Activated T-cell treated with anti-CD3 and anti-CD28 coated beads for 24 hours (primary cell): ENCODE results near the gene ADNP.
"Not testable (repeated sequence)": the region's sequence is repeated elsewhere in the genome, so short reads cannot be mapped to it uniquely, and the experiment has no call there.

Experiments
- DNase-seq: peaks from one replicate; pipeline ENCODE4 v3.0.0-alpha.2; 2020; ENCODE audit warnings: low read depth

Gene ADNP

DNA sequence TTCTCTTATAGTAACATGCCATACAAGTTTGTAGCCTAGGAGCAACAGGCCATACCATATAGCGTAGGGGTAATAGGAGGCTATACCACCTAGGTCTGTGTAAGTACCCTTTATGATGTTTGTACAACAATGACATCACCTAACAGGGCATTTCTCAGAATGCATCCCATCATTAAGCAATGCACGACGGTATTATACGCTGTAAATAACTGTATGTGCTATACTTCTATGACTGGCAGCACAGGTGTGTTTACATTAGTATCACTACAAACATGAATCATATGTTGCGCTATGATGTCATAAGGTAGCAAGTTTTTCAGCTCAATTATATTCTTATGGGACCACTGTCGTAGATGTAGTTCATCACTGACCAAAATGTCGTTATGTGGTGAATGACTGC is 31.0 kb downstream of the ADNP start:
- no peak for DNase-seq

DNA sequence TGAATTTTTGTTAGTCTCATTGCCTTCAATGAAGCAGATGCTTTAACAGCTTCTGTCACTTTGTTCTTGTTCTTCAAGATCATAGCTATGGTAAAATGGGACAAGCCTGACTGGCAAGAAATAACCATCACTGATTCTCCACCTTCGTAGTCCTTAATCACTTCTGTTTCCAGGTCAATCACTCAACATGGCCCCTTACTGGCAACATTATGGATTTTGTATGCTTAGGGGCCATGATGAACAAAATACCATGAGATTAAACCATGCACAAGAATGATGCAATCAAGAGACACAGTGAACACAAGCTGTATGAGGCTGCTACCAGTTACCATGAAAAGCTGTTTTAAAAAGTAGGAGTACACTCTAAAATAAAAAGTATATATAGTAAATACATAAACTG is 32.8 kb downstream of the ADNP start:
- DNase-seq, result no peak

DNA sequence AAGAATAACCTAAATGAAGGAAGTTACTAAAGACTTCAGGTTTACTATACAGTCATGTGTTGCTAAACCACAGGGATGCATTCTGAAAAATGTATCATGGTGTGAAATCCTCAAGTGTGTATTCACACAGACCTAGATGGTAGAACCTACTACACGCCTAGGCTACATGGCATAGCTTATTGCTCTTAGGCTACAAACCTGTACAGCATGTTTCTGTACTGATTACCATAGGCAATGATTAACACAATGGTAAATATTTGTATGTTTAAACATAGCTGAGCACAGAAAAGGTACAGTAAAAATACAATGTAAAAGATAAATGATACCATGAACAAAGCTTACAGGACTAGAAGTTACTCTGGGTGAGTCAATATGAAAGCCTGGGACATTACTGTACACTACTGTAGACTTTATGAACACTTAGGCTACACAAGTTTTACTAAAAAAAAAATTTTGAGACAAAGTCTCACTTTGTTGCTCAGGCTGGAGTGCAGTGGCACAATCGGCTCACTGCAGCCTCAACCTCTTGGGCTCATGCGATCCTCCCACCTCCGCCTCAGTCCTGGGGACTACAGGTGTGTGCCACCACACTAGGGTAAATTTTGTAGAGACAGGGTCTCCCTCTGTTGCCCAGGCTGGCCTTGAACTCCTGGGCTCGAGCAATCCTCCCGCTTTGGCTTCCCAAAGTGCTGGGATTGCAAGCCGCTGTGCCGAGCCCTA is 36.0 kb downstream of the ADNP start:
- DNase-seq, result no peak

DNA sequence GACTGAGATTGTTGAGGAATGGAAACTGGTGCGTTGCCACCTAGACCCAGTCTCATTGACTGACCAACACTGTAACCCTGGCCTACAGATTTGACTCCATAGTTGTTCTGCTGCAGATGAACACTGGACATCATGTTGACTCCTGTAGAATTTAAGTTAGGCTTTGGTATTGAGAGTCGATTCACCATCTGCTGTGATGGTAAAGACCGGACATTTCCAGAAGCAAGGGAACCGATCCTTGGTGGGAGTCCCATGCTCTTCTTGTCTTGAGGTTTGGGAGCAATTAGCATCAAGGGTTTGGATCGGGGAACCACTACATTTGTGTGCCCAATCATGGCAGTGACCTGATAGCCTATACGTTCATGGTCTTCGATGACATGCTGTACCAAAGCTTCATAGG is 37.6 kb downstream of the ADNP start:
- no peak for DNase-seq

DNA sequence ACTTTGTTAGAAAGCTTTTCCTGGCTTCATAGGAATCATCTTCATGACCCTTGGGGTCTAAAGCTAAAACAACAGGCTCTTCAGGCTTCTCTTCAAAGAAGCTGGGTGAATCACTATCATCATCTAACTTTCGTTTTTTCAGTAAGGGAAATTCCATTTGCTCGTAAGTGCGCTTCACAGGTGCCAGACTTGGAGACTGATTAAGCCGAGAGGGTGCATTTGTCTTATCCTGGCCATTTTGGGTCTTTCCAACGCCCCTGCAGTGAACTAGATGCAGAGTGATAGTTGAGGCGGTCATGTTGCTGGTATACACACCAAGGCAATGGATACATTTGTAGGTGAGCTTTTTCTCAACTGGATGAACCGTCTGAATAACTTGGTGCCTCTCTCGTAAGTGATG is 38.8 kb downstream of the ADNP start:
- DNase-seq, result no peak

DNA sequence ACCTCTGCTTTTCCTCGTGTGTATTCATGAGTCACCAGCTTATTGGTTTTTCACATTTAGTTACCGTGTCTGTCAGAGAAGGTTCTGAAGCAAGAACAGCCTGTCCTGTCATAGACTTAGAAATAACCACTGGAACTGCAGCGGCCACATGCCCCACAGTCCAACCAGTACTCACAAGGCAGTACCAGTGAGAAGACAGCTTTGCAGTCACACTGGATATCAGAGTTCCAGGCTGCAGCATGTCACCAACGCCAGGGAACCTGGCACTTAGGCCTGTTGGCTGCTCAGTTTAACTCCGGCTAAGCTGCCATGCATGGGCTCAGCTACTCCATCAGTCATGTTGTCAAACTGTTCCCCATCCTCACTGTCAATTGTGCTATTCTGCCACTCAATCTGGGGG is 40.1 kb downstream of the ADNP start:
- DNase-seq, result no peak

DNA sequence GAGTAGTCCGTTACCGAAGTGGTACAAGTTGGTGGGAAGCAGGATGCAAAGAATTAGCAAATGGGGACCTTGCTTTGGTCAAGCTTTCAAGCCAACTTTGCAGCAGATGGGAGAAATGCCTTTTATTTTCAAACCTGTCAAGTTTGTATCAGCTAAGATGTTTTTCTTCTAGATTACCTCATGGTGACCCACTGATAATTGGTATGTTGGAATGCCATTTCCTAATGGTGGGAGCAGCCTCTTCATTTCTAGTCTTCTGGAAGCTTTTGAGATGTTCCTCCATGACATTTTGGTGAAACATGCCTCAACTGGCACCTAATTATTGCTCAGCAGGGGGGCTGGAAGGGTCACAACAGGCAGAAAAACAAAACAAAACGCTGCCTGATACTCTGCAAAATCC is 43.7 kb downstream of the ADNP start:
- DNase-seq, result no peak

DNA sequence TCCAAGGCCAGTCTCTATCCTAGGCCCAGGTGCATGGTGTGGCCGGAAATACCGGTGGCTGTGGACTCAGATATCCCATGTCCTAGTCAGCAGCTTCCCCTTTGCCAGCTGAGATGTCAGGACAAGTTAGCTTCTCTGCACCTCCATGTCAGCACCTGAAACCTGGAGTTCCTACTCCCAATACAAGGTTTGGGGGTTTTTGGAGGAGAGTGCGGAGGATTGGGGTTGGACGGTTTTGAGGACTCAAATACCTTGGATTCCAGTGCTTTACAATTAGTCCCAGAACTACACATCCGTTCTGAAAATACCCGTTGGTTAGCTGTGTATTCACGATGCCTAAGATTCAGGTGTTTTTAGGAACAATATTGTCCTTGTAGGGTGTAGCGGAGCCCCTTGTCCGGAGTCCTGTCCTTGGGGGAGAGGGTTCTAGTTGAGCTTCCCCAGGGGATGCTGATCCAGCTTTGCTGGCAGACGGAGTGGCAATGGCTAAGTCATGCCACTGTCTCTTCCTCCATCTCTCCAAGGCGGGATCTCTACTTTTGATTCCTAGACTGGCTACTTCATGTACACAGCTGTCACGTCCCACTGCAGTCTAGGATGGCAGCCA is 45.0 kb downstream of the ADNP start:
- DNase-seq, result no peak

DNA sequence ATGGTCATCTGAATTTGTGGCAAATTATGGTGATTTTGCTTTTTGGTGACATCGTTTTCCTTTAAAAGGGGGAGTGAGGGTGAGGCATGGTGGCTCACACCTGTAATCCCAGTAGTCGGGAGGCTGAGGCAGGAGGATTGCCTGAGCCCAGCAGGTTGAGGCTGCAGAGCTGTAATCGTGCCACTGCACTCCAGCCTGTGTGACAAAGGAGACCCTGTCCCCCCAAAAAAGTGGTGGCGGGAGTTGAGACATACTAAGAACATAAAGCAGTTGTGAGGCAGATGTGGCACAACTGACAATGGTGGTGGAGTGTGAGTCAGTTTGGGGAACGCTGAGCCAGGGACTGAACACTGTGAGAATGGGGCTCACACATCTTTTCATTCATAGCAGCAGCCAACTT is 45.5 kb downstream of the ADNP start:
- no peak for DNase-seq

DNA sequence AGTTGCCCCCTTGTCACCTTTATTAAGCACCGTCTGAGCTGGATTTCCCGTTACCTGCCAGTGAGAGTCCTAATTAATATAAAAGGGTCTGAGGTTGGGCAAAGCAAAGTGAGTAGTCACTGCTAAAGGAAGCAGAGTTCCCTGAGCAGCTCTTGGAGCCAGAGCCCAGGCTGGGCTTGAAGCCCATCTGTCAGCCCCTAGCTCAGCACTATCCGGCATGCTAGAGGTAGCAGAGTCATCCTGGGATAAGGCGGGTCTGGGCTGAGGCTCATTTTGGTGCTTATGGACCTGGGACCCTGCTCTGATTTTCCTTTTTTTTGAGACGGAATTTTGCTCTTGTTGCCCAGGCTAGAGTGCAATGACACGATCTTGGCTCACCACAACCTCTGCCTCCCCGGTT is 46.2 kb downstream of the ADNP start:
- no peak for DNase-seq

DNA sequence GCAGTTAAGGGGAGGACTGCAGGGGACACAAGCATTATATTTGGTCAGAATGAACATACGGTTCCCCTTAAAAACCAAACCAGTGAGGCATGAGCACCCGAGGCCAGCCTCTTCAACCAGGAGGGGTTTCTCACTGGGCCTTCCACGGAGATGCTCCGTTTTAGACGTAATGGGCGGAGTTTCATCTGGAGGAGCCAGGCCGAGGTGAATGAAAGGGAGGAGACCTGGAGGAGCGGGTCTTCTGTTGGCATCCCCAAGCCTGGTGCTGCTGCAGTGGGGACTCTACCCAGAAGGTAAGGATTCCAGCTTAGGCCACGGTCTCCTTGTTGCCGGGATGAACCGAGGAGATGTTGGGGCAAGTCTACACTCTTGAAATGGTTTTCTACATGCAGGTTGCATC is 47.4 kb downstream of the ADNP start:
- DNase-seq, result no peak

DNA sequence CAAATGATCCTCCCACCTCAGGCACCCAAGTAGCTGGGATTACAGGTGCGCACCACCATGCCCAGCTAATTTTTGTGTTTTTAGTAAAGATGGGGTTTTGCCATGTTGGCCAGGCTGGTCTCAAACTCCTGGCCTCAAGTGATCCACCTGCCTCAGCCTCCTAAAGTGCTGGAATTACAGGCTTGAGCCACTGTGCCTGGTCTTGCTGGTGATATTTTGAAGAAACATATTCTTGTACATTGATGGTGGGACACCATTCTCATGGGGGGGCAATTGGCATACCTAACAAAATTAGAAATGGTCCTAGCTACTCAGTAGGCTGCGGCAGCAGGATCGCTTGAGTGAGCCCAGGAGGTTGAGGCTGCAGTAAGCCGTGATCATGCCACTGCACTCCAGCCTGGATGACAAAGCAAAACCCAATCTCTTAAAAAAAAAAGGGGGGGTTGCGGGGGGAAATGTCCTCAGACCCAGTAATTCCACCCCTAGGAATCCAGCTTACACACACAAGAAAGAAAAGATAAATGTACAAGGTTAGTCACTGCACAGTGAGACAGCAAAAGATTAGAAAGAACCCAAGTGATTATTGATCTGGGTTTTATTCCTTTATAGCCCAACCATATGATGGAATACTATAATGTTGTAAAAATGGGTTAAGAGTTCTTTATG is 49.3 kb downstream of the ADNP start:
- DNase-seq, result not testable (repeated sequence)

DNA sequence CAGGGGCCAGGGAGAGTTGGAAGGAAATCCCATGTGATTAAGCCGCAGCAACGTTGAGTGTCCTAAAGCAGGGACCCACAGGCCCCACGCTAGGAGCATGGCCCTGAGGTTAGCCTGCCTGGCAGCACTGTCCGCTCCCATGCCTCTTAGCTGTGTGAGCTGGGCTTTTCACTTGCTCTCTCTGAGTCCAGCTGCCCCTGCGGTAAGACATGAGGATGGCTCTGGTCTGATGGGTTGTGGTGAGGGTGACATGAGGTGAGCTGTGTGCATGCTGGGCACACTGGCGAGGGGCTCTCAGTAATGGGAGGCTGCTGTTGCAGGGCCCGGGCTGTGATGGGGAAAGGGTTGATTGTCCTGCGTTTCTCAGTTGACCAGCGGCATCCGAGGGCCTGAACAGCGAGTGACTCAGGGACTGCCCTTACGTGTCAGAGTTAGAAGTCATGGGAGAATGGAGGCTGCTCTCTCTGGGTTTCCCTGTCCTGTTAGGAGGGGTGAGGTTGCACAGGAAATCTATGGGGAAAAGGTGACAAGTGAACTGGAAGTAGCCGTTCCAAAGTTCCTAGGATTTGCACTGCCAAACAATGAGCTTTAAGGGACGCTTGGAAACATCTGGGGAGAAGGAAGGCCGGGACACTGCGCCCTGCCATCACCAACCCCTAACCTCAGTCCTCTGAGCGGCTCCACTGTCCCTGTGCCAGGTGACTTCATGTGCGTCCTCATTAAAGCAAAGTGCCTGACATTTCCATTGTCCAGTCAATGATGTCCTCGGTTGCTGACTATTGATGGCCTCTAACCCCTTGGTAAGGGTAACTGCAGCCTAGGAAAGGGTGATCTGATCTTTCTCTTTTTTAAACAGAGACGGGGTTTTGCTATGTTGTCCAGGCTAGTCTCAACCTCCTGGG is 51.3 kb downstream of the ADNP start:
- DNase-seq, result no peak

DNA sequence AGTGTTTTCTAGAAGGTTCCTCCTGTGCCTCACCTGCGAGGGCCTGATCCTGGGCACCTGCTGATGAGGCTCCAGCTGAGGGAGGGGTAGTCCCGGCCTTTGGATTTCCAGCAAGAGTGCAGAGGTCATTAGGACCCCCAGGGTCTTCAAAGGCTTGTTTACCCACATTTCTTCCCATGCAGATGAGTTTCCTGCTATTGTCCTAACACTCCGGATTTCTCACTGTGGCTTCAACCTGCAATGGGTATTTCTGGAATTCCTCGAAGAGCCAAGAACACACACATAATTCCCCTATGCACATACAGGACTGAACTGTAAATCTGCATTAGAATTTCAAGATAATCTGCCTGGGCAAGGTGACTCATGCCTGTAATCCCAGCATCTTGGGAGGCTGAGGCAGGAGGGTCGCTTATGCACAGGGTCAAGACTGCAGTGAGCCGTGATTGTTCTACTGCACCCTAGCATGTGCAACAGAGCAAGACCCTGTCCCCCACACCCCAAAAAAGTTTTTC is 53.9 kb downstream of the ADNP start:
- DNase-seq, result no peak

DNA sequence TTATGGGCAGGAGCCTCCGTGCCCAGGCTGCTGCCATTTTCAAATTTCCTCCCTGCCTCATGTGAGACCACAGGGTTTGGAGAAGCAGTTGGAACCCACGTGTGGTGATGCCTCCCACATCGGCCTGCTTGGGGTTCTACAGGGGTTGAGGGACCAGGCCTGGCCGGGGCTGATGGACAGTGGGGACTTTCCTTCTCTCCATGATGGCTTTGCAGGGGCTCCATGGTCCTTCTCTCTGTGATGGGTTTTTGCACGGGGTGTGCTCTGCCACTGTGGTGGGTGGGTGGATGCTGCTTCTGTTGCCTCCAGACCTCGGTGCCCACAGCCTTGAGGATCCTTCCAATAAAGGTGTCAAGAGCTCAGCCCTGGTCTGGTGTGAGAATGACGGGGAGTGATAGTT is 54.4 kb downstream of the ADNP start:
- DNase-seq, result no peak

DNA sequence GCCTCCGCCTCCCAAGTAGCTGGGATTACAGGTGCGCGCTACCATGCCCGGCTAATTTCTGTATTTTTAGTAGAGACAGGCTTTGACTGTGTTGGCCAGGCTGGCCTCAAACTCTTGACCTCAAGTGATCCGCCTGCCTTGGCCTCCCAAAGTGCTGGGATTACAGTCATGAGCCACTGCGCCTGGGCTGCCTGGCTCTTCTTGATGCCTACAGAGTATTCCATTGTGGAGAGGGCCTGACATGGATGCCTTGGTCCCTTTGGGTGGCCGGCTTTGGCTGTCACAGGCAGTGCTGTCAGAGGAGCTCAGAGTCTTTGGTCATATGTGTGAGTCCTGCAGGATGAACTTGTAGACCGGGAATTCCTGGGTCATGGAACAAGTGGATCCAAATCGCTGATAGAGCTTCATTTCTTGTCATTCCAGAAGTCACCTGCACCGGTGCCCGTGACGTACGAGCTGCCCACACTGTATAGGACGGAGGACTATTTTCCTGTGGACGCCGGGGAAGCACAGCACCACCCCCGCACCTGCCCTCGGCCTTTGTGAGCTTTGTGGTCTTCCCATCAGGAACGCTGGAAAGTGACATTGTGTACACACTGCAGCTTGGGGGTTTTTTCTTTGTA is 55.1 kb downstream of the ADNP start:
- DNase-seq, result no peak

DNA sequence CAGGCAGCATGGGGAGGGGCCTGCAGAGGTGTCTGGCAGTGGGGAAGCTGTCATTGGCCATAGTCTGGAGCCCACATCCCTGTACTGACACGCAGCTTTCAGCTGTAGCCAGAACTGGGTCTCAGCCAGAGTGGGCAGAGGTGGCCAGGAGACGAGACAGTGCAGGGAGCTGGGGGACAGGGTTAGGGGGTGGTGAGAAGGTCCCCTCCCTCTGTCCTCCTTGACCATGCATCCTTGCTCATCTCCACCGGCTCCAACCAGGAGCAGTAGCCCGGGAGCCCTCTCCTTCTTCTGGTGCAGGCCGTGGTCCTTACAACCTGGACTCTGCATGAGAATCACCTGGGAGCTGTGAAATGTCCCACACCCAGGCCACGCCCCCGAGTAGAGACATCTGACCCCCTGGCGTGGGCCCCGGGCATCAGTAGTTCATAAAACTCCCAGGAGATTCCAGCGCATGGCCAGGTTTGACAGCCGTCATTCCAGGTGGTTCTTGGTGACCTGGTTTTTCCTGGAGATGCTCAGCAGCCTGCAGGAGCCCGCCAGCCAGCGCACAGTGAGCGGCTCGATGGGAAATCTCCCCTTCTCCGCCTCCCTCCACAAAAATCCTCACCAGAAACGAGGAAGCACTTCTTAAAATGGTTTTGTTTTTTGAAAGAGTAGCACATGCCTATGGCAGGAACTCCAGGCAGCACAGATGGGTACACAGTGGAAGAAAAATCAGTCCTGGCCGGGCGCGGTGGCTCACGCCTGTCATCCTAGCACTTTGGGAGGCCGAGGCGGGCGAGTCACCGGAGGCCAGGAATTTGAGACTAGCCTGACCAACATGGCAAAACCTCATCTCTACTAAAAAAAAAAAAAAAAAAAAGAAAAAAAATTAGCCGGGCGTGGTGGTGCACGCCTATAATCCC is 56.2 kb downstream of the ADNP start:
- no peak for DNase-seq

DNA sequence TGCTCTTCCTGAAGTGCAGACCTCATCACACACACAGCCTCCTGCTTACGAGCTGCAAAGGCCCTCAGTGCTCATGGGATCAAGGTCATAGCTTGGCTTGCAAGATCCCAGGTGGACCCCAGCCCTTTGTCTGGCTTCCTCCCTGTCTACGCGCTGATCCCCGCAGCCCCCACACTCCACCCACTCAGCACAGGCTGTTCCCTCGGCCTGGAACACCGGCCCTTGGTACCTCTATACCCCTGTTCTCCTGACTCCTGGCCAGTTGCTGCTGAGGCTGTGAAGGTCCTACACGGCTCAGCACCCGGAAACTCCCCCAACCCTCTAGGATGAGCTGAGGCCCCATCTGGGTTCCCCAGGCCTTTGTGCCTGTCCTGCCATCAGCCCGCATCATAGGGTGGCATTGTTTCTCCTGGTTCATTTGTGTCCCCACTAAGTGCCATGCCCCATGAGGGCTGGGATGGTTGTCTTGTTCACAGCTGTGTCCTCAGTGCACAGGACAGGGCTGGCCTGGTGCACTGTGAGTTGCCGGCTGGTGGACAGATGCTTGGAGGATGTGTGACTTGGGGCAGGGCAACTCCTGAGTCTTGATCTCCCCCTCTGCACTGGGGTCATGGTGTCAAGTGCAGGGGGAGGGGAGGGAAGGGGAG is 57.0 kb downstream of the ADNP start:
- DNase-seq, result no peak

DNA sequence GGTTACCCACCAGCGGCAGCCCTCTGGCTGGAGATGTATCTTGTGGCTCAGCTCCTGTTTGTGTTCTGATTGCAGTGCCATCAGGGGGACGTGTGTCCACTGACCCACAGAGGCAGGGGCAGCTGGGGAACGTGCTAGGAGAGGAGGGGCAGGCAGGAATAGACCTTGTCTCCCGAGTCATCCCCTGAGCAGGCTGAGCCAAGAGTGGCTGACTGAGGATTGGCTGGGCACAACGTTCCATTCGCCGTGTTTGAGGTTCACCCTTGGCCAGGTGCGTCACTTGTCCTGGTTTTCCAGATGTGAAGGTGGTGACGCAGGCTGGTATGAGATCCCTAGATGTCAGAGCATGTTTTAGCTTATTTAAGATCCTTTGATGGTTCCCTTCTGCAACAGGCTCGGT is 57.7 kb downstream of the ADNP start:
- DNase-seq, result no peak
